HepG2 (cell line): ENCODE measurements around the gene RBM26. TPM values are rescaled to one million over a fixed set of nuclear protein-coding genes. Genes with fewer than 3 reads are reported as not detected.

Experiments used
- ATAC-seq: fragments of 200-7000 bp; cut with Tn5 transposase; 3 replicates; pipeline ENCODE4 v1.9.1; 2020; ENCODE audit warnings: mild to moderate bottlenecking, moderate library complexity
- BruUV-seq: library from RNA; stranded (reverse); fragments of 400-500 nt; replicated peaks from 2 replicates; lab custom pipeline; 2021; lab: Mats Ljungman, UMichigan
- CTCF ChIA-PET: fragments of 300-600 bp; formaldehyde crosslinking; extraction: SDS; loops from one replicate; lab custom pipeline; 2021; ENCODE audit warnings: low total read pairs, inconsistent platforms, low intra/inter-chr PET ratio; lab: Yijun Ruan, JAX
- POLR2A ChIA-PET: fragments of 350-600 bp; sonication (Branson Sonifier 250); formaldehyde crosslinking; loops from one replicate; lab custom pipeline; 2020; ENCODE audit warnings: antibody characterized with exemption, inconsistent platforms; lab: Yijun Ruan, JAX
- DNase-seq: peaks from one replicate; pipeline ENCODE4 v3.0.0-alpha.2; 2015; ENCODE audit warnings: low spot score
- FAIRE-seq: peaks from 3 replicates; lab custom pipeline; 2011; peaks lifted over from hg19 to GRCh38; lab: Jason Lieb, UNC
- H2AFZ ChIP-seq: one replicate; pipeline ENCODE4 v1.6.1; 2011; ENCODE audit warnings: low read length, inconsistent platforms
- H3K27ac ChIP-seq: fragments of 300-600 bp; 3 replicates; pipeline ENCODE4 v1.8.0; 2011; ENCODE audit warnings: mixed run types, mild to moderate bottlenecking, mixed read lengths, low read length, inconsistent platforms; ENCODE audit not compliant: insufficient read depth; ENCODE audit errors: extremely low read length
- H3K27me3 ChIP-seq, 2 experiments: fragments of 200-600 bp in 1 of 2; 2 replicates in 1 of 2; 3 replicates in 1 of 2; pipeline versions ENCODE4 v1.6.0 to v1.8.0; 2011; ENCODE audit warnings: low read length in 2 of 2, mild to moderate bottlenecking in 2 of 2, moderate library complexity in 2 of 2, inconsistent platforms in 1 of 2; ENCODE audit not compliant: insufficient read depth in 2 of 2, control insufficient read depth in 1 of 2
- H3K36me3 ChIP-seq, 2 experiments: fragments of 200-600 bp in 1 of 2; replicated peaks in 1 of 2; 2 replicates in 1 of 2; 3 replicates in 1 of 2; pipeline versions ENCODE4 v1.5.1 to v1.8.0; 2011; ENCODE audit warnings: low read length in 2 of 2, inconsistent platforms in 1 of 2; ENCODE audit not compliant: insufficient read depth in 2 of 2, control insufficient read depth in 1 of 2
- H3K4me1 ChIP-seq: 2 replicates; pipeline ENCODE4 v1.5.1; 2012; ENCODE audit warnings: low read length, inconsistent platforms; ENCODE audit not compliant: insufficient read depth
- H3K4me2 ChIP-seq: 2 replicates; pipeline ENCODE4 v1.6.0; 2011; ENCODE audit warnings: low read depth, low read length, inconsistent platforms
- H3K4me3 ChIP-seq, 3 experiments: fragments of 200-600 bp in 1 of 3; sonication (generic), shearing (Covaris generic) in 1 of 3; replicated peaks in 1 of 3; 2 replicates each; pipeline ENCODE4 v1.5.1; 2011 to 2016; ENCODE audit warnings: low read length in 3 of 3, inconsistent platforms in 2 of 3, low read depth in 2 of 3, mild to moderate bottlenecking in 2 of 3, control low read depth in 1 of 3, mixed read lengths in 1 of 3; ENCODE audit not compliant: insufficient read depth in 1 of 3
- H3K79me2 ChIP-seq: one replicate; pipeline ENCODE4 v1.6.1; 2011; ENCODE audit warnings: low read length, inconsistent platforms; ENCODE audit not compliant: insufficient read depth
- H3K9ac ChIP-seq: 2 replicates; pipeline ENCODE4 v1.6.0; 2011; ENCODE audit warnings: mild to moderate bottlenecking, low read depth, low read length, inconsistent platforms; ENCODE audit not compliant: insufficient read depth
- H3K9me3 ChIP-seq: 2 replicates; pipeline ENCODE4 v1.5.1; 2012; ENCODE audit warnings: mild to moderate bottlenecking, low read length
- H4K20me1 ChIP-seq: 2 replicates; pipeline ENCODE4 v1.6.0; 2011; ENCODE audit warnings: inconsistent platforms, mild to moderate bottlenecking, low read length, moderate library complexity; ENCODE audit not compliant: insufficient read depth
- ADNP ChIP-seq: sonication (generic); formaldehyde crosslinking; IDR thresholded peaks from 2 replicates; pipeline ENCODE4 v1.4.0; 2020; ENCODE audit warnings: missing genetic modification reagents
- ATAD3A ChIP-seq: sonication (generic); formaldehyde crosslinking; IDR thresholded peaks from 2 replicates; pipeline ENCODE4 v1.4.0; 2020; ENCODE audit warnings: missing genetic modification reagents
- ATF1 ChIP-seq: IDR thresholded peaks from 2 replicates; pipeline ENCODE4 v1.6.1; 2016; ENCODE audit warnings: mild to moderate bottlenecking, control low read depth
- CHD2 ChIP-seq: IDR thresholded peaks from 2 replicates; pipeline ENCODE4 v1.6.1; 2011; ENCODE audit warnings: low read depth, low read length, improper control_type of control experiment
- DPF2 ChIP-seq: sonication (generic); formaldehyde crosslinking; IDR thresholded peaks from 2 replicates; pipeline ENCODE4 v1.4.0; 2020; ENCODE audit warnings: mild to moderate bottlenecking, low read depth, missing genetic modification reagents, borderline replicate concordance
- FOXO1 ChIP-seq: sonication (generic); formaldehyde crosslinking; IDR thresholded peaks from 2 replicates; pipeline ENCODE4 v1.4.0; 2020; ENCODE audit warnings: missing genetic modification reagents
- HNRNPL ChIP-seq: fragments of 200-400 bp; formaldehyde crosslinking; IDR thresholded peaks from 2 replicates; pipeline ENCODE4 v1.6.1; 2017; ENCODE audit warnings: mild to moderate bottlenecking, low read depth, low read length
- KLF11 ChIP-seq: IDR thresholded peaks from 2 replicates; pipeline ENCODE4 v1.6.1; 2016; ENCODE audit warnings: missing compliant biosample characterization
- ONECUT2 ChIP-seq: sonication (generic); formaldehyde crosslinking; IDR thresholded peaks from 2 replicates; pipeline ENCODE4 v1.4.0; 2020; ENCODE audit warnings: missing genetic modification reagents
- SAP130 ChIP-seq: IDR thresholded peaks from 2 replicates; pipeline ENCODE4 v1.6.1; 2016; ENCODE audit warnings: low read depth
- SIX1 ChIP-seq: sonication (generic); formaldehyde crosslinking; IDR thresholded peaks from 2 replicates; pipeline ENCODE4 v1.4.0; 2020; ENCODE audit warnings: missing genetic modification reagents, borderline replicate concordance
- ZNF3 ChIP-seq: IDR thresholded peaks from 2 replicates; pipeline ENCODE4 v1.7.0; 2017; ENCODE audit warnings: inconsistent platforms
- ZNF333 ChIP-seq: sonication (generic); formaldehyde crosslinking; IDR thresholded peaks from 2 replicates; pipeline ENCODE4 v1.4.0; 2020; ENCODE audit warnings: mild to moderate bottlenecking, missing genetic modification reagents, borderline replicate concordance
- ZNF354B ChIP-seq: sonication (generic); formaldehyde crosslinking; IDR thresholded peaks from 2 replicates; pipeline ENCODE4 v1.8.0; 2022; ENCODE audit warnings: mild to moderate bottlenecking, missing genetic modification reagents
- ZNF563 ChIP-seq: sonication (generic); formaldehyde crosslinking; IDR thresholded peaks from 2 replicates; pipeline ENCODE4 v1.8.0; 2022; ENCODE audit warnings: mild to moderate bottlenecking, moderate library complexity, missing genetic modification reagents
- ZNF629 ChIP-seq: sonication (generic); formaldehyde crosslinking; conservative IDR thresholded peaks from 2 replicates; pipeline ENCODE4 v1.5.0; 2020; ENCODE audit warnings: missing genetic modification reagents
- ZNF749 ChIP-seq: sonication (generic); formaldehyde crosslinking; IDR thresholded peaks from 2 replicates; pipeline ENCODE4 v1.8.0; 2022; ENCODE audit warnings: mild to moderate bottlenecking, missing genetic modification reagents, moderate library complexity, borderline replicate concordance
- WGBS: methylation state at CpG from one replicate; pipeline ENCODE4 v1.1.6; 2017; ENCODE audit warnings: low lambda C conversion rate; 5-methylcytosine and 5-hydroxymethylcytosine counted together
- in situ Hi-C: cut with HindIII; loops from 2 replicates; pipeline ENCODE4 v1.10.0; 2017; ENCODE audit warnings: low pct_unique_long_range_greater_than_20kb; ENCODE audit not compliant: extremely low pct_ligation_motif_present
- intact Hi-C: fragments of 100-400 bp; cut with micrococcal nuclease; formaldehyde crosslinking; loops from one replicate; pipeline ENCODE4 v1.10.0; 2022; ENCODE audit not compliant: unreplicated experiment
- polyA plus RNA-seq, 8 experiments: library from polyadenylated mRNA; depleted of rRNA in 3 of 8; stranded (reverse) in 7 of 8; unstranded in 1 of 8; fragments of >200 nt; fragmentation: Illumina TruSeq in 4 of 8; extraction: Trizol in 4 of 8; gene quantifications; 2 replicates each; pipeline versions ENCODE4 v1.2.1 to v1.2.3, GENCODE V29; 2011 to 2016; ENCODE audit warnings: low read depth in 4 of 8, missing spikeins in 1 of 8, mixed read lengths in 1 of 8; ENCODE audit not compliant: insufficient read depth in 1 of 8
- total RNA-seq, 5 experiments: library from RNA; depleted of rRNA; stranded (reverse); fragments of >200 nt; fragmentation: Illumina TruSeq; extraction: Trizol; gene quantifications; 2 replicates each; pipeline ENCODE4 v1.2.3, GENCODE V29; 2016; ENCODE audit warnings: low read depth in 1 of 5
- TF ChIP-seq, protein P1 (sequence below): sonication (generic); formaldehyde crosslinking; IDR thresholded peaks from 2 replicates; pipeline ENCODE4 v1.4.0; 2020; ENCODE audit warnings: mild to moderate bottlenecking, missing genetic modification reagents
- TF ChIP-seq, protein P2 (sequence below): IDR thresholded peaks from 2 replicates; pipeline ENCODE4 v1.6.1; 2016; ENCODE audit warnings: mild to moderate bottlenecking, missing biosample characterization, missing genetic modification reagents
- TF ChIP-seq, protein P3 (sequence below), 2 experiments: sonication (generic) in 1 of 2; formaldehyde crosslinking in 1 of 2; IDR thresholded peaks; 2 replicates each; pipeline versions ENCODE4 v1.5.1 to v1.6.1; 2011 to 2020; ENCODE audit warnings: borderline replicate concordance in 1 of 2, low read depth in 1 of 2, low read length in 1 of 2, mild to moderate bottlenecking in 1 of 2, missing genetic modification reagents in 1 of 2, moderate library complexity in 1 of 2
- TF ChIP-seq, protein P4 (sequence below): sonication (generic); formaldehyde crosslinking; IDR thresholded peaks from 2 replicates; pipeline ENCODE4 v1.5.0; 2020; ENCODE audit warnings: missing genetic modification reagents

Gene RBM26
- total and polyA plus RNA-seq, 2 of the 13 experiments (the other 11 are each of a cell fraction or from before 2014, with no cell fraction given) = 19.4 to 34.4 TPM

DNA sequence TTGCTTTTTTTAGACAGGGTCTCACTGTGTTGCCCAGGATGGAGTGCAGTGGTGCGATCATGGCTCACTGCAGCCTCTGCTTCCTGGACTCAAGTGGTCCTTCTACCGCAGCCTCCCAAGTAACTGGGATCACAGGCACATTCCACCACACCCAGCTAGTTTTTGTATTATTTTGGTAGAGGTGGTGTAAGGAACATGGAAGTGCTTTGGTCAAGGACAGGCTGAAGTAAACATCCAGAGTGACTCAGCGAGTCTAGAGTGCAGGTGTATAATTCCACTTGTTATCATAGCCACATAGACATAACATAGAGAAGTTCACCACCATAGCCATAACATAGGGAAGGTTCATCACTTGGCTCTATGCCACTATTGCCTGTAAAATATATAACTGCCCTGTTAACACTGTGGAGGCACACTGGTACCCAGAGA, 98.6 kb downstream of the RBM26 start (continued):
- peak; percentile 72; the same call in 1 of the 2 replicates for TF ChIP-seq FOXO1 (CRISPR knock-in tag)

DNA sequence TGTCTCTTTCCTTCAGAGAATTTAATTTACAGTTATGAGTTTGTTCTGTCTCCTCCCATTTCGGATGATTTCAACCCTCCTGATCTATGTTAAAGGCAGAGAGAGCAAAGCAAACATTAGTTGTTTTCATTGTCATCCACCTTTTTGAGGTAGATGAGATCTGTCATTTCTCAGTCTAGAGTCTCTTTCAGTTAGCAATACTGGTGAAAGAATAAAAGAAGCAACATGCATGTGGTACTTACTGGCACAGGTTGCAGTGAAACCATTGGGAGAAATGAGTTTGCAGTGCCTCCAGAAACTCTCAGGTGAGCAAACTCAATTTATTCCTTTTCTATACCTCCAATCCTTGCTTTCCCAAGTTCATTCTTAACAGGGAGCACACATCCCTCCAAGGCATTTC, 99.4 kb downstream of the RBM26 start:
- no peak overlapping the region for H2AFZ ChIP-seq
- H3K9ac ChIP-seq = no peak overlapping the region
- no peaks in the 10 kb centered on the region for H4K20me1 ChIP-seq
- H3K9me3 ChIP-seq = no peaks in the 10 kb centered on the region
- no peak for ATAC-seq
- WGBS = 8% methylated on average over 1 of the region's 1 CpG
- ChIA-PET POLR2A (no interaction called here), CTCF (no interaction called here)
- intact Hi-C loops = no loop called here
- BruUV-seq = no TSS peak
- no peak overlapping the region for H3K27ac ChIP-seq
- no peaks in the 10 kb centered on the region for H3K36me3 ChIP-seq
- no peak overlapping the region for H3K4me3 ChIP-seq
- no peak for FAIRE-seq
- H3K27me3 ChIP-seq = no peaks in the 10 kb centered on the region
- H3K4me1 ChIP-seq = peaks cover 22% of the 10 kb centered on the region
- in situ Hi-C loops = no loop called here
- no peak for DNase-seq
- no peak overlapping the region for H3K4me2 ChIP-seq
- no peaks in the 10 kb centered on the region for H3K79me2 ChIP-seq
- TF ChIP-seq ATAD3A (CRISPR knock-in tag) (no peak), CHD2 (no peak), ZNF354B (no peak), ADNP (CRISPR knock-in tag) (no peak), DPF2 (CRISPR knock-in tag) (no peak), ZNF563 (no peak), ONECUT2 (CRISPR knock-in tag) (no peak), ZNF3 (CRISPR knock-in tag) (no peak), ZNF333 (CRISPR knock-in tag) (no peak), ZNF749 (CRISPR knock-in tag) (no peak), SAP130 (CRISPR knock-in tag) (no peak), SIX1 (no peak), KLF11 (no peak), ZNF629 (CRISPR knock-in tag) (no peak), ATF1 (CRISPR knock-in tag) (no peak), HNRNPL (no peak)
- TF ChIP-seq, protein P1, sequence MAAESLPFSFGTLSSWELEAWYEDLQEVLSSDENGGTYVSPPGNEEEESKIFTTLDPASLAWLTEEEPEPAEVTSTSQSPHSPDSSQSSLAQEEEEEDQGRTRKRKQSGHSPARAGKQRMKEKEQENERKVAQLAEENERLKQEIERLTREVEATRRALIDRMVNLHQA = no peak
- TF ChIP-seq, protein P2, sequence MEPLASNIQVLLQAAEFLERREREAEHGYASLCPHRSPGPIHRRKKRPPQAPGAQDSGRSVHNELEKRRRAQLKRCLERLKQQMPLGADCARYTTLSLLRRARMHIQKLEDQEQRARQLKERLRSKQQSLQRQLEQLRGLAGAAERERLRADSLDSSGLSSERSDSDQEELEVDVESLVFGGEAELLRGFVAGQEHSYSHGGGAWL (CRISPR knock-in tag) = no peak
- TF ChIP-seq, protein P3, sequence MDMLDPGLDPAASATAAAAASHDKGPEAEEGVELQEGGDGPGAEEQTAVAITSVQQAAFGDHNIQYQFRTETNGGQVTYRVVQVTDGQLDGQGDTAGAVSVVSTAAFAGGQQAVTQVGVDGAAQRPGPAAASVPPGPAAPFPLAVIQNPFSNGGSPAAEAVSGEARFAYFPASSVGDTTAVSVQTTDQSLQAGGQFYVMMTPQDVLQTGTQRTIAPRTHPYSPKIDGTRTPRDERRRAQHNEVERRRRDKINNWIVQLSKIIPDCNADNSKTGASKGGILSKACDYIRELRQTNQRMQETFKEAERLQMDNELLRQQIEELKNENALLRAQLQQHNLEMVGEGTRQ (IDR thresholded peaks at IDR 0.05; ENCODE audit: low read depth, low read length) = no peak
- TF ChIP-seq, protein P3 (CRISPR knock-in tag; IDR thresholded peaks at IDR 0.05; ENCODE audit: borderline replicate concordance) = no peak
- TF ChIP-seq, protein P4, sequence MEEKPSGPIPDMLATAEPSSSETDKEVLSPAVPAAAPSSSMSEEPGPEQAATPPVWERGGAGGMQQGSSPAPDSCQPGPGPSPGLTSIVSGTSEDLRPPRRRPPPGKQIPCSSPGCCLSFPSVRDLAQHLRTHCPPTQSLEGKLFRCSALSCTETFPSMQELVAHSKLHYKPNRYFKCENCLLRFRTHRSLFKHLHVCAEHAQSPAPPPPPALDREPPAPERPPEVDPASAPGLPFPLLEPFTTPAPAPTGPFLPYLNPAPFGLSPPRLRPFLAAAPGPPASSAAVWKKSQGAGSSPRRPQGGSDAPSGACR (CRISPR knock-in tag) = no peak
